ENCODE results near the gene COL19A1.
"Not testable (repeated sequence)": the region's sequence is repeated elsewhere in the genome, so short reads cannot be mapped to it uniquely, and the experiment has no call there.

Gene COL19A1

GRCh38 chr6:69866770-69867638 is 648 bp downstream of the COL19A1 start:
- peak; percentile 29 for DNase-seq (ENCODE audit: low read depth)

- no peak for DNase-seq (ENCODE audit: low read depth)
Observed at GRCh38 chr6:69867639-69867976, 1.3 kb downstream of the COL19A1 start.

DNA sequence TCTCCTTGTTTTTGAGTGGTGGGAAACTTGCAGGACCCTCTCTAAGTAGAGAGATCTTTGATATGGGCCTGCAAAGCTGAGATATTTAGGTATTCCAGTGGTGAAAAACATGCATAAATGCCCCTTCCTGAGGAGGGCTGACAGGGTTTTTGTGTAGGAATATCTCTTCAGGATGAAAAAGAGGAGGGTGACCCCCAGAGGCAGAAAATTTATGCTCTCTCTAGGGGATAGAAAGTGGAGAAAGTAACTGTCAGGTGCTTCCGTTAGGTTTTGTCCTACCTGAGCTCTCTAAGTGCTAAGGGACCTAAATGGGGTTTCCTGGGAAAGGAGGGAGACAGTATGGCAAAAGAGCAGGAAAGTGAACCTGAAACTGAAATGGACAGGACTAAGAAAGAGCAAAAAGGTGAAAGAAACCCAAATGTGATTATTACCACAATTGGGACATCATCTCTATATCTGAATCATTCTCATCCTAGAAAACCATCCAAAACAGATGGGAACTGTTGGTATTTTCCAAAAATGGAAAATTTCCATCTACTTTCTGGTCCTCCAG is 2.0 kb downstream of the COL19A1 start:
- no peak for DNase-seq (ENCODE audit: low read depth)

DNA sequence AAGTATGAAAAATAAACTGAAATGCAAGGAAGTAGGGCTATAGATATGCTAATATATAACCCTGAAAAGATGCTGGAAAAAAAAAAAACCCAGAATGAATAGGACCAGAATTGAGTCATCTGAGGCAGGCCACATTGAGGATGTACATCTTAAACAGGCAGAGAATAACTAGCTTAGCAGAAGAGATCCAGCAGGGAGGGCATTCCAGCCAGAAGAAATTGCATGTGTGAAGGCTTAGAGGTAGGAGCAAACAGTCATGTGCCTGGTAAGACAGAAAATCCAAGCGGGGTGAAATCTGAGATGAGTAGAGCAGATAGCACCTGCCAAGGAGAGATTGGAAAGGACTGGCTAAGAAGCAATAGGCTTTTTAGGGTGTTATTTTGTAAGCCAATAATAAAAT is 2.6 kb downstream of the COL19A1 start:
- DNase-seq (ENCODE audit: low read depth) = no peak

DNA sequence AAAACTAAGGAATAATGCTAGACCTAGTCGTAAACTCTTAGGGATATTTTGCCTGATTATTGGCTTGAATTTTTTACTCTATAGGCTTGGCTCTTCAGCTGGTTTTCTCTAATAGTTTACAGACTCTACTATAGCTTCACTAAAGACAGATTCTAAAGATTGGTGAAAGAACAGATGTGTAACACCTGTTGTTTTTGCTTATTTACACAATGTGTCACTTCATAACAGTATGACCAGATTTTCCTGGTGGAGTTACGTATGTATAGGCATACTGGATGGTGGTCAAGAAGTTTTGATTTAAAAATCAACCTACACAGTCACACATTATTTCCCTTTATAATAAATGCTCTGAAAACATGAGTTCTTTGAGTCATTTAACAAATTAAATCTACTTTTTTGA is 4.8 kb downstream of the COL19A1 start:
- no peak for DNase-seq (ENCODE audit: low read depth)

- DNase-seq (ENCODE audit: low read depth) = no peak
Observed at GRCh38 chr6:69873291-69873690, 6.9 kb downstream of the COL19A1 start.

- DNase-seq (ENCODE audit: low read depth) = no peak
Observed at GRCh38 chr6:69875715-69876114, 9.4 kb downstream of the COL19A1 start.

DNA sequence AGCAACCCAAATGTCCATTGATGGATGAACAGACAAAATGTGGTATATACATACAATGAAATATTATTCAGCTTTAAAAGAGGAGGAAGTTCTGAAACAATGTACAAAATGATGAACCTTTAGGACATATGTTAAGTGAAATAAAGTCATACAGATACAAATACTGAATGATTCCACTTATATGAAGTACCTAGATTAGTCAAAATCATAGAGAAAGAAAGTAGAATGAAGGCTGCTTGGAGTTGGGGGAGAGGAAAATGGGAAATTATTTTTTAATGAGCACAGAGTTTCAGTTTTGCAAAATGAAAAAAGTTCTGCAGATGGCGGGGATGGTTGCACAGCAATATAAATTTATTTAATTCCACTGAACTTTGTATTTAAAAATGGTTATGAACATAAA is 12.4 kb downstream of the COL19A1 start:
- DNase-seq (ENCODE audit: low read depth) = no peak

DNA sequence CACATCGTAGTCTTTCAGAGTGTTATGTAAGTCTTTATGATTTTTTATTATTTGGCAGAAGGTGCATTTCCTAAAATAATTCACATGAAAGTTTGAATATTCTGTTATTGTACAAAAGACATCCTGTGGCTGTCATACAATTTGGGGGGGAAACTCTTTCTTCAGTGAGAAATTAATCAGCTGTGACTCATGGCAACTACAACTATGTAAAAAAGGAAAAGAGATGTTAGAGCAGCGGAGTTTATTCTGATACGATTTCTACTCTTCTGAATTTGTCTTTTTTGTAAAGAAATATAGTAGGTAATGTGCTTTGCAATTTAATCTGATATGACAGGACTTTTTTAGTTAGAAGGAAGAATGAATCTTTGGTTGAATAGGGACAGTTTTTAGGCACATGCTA is 14.2 kb downstream of the COL19A1 start:
- DNase-seq (ENCODE audit: low read depth) = no peak

GRCh38 chr6:69881322-69882151 is 15.2 kb downstream of the COL19A1 start:
- DNase-seq (ENCODE audit: low read depth) = no peak

GRCh38 chr6:69883551-69883950 is 17.2 kb downstream of the COL19A1 start:
- DNase-seq (ENCODE audit: low read depth) = no peak

- no peak for DNase-seq (ENCODE audit: low read depth)
Observed at GRCh38 chr6:69884231-69884630, 17.9 kb downstream of the COL19A1 start.

- DNase-seq (ENCODE audit: low read depth) = no peak
Observed at GRCh38 chr6:69887026-69887425, 20.7 kb downstream of the COL19A1 start.

- DNase-seq (ENCODE audit: low read depth) = no peak
Observed at GRCh38 chr6:69887714-69888345, 21.5 kb downstream of the COL19A1 start.

DNA sequence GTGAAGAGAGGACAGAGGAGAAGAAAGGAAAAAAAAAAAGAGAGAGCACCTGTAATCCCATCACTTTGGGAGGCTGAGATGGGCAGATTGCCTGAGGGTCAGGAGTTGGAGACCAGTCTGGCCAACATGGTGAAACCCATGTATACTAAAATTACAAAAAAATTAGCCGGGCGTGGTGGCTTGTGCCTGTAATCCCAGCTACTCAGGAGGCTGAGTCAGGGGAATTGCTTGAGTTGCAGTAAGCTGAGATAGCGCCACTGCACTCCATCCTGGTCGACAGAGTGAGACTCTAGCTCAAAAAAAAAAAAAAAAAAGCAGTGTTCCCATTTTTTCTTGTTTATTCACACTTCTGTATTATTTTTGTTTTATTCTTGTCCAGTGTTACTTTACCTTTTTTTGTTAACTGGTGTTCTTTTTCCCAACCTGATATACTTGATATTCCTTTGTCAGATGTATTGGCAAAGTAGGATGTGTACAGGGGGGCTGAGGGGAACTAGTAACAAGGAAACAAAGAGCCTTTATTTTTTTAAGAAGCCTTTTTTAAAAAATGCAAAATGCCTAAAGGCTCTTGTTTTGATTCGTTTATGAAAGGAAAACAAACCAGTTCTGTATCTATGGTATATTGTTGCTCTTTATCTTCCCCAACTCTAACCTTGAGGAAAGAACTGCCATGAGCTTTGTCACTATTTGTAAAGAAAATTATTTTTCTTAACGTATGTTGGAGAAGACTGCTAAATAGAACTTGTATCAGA is 22.3 kb downstream of the COL19A1 start:
- DNase-seq (ENCODE audit: low read depth) = no peak

GRCh38 chr6:69889234-69889974 is 23.0 kb downstream of the COL19A1 start:
- not testable (repeated sequence) for DNase-seq (ENCODE audit: low read depth)

DNA sequence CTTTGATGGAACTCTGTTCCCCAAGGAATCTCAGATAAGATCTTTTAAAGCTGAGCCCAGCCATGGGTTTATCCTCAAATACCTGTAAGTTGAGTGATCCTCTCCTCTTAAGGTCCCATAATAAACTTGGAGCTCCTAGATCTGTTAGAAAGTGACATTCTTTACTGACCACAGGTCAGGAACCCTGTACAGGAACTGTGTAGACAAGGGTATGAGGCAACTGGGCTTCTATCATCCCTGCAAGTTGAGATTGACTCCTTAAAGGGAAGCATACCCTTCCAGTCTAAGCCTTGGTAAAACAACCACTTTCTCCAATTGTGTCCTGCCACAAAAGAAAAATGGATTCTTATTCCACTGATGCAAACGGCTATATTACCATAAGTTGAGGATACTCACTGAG is 26.2 kb downstream of the COL19A1 start:
- DNase-seq (ENCODE audit: low read depth) = not testable (repeated sequence)

GRCh38 chr6:69893266-69893665 is 26.9 kb downstream of the COL19A1 start:
- not testable (repeated sequence) for DNase-seq (ENCODE audit: low read depth)

DNA sequence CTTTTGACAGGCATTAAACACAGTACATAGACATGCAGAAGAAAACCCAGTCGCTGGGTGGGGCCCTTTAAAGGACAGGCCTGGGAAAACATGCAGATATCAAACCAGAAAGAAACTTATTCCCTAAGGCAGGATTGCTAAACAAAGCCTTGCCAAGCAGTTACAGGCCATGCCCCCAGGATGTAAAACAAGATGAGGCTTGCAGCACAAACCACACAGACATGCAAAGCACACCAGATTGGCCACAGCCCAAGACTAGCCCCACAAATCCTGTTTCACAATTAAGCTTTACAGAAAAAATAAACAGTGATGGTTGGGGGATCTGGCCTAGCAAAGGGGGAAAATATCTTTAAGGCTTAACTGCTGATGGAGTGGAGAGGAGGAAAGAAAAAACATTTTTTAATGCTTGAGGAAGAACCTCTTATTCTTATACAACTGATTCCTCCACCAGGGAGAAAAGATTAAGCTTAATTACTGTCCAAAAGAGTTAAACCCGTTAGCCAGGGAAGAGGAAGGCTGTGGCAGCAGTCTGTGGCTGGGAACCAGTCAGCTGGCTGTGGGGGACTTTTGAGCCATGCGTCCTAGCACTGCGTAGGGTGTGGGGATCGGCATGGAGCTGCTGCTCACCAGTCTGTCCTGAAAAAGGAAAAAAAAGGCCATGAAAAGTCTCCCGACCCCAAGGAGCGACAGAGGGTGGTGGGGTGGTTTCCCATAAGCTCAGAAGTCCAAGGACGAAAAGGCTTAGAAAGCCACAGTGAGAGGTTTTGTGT is 28.4 kb downstream of the COL19A1 start:
- DNase-seq (ENCODE audit: low read depth) = no peak

DNA sequence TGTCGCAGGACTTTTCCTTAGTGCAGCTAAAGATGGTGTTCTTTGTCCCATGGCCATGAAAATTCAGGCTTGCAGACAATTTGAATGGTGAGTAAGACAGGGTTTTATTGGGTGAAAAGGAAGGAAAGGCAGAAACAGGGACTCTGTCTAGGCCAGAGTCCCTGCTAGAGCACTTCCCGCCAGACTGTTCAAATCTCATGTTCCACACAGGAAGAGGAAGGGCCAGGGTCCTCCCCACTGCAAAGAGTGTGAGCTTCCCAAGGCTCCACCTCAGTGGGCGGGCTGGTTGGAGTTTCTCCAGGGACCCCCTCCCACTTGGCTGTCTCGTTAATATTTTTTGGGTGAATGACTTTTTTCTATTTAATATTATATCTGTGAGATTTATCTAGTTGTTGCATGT is 29.0 kb downstream of the COL19A1 start:
- DNase-seq (ENCODE audit: low read depth) = no peak
